ENCODE results near the gene PTOV1.

- TF ChIP-seq CTCF (IDR thresholded peaks at IDR 0.05; ENCODE audit: low read depth, low read length, poor library complexity, severe bottlenecking) (no peak), EZH2phosphoT487 (IDR thresholded peaks at IDR 0.05; ENCODE audit: borderline replicate concordance, low read length) (no peak)
These were observed 30.9 kb downstream of the PTOV1 start for GRCh38 chr19:49881672-49882394.

Measured in DOHH2 (cell line).